A673 (cell line): ENCODE data around the gene TICRR. TPM values are rescaled to one million over a fixed set of nuclear protein-coding genes. Genes with fewer than 3 reads are reported as not detected.

Experiments used
- Bru-seq: library from RNA; stranded (reverse); fragments of 400-500 nt; gene quantifications from one replicate; lab custom pipeline; 2021; lab: Mats Ljungman, UMichigan
- BruChase-seq, 2 experiments: library from RNA; stranded (reverse); fragments of 400-500 nt; gene quantifications; one replicate each; lab custom pipeline; 2021; lab: Mats Ljungman, UMichigan
- BruUV-seq: library from RNA; stranded (reverse); fragments of 400-500 nt; replicated peaks from 2 replicates; lab custom pipeline; 2021; lab: Mats Ljungman, UMichigan
- CTCF ChIA-PET: fragments of 300-600 bp; sonication (Branson Sonifier 250); formaldehyde crosslinking; loops from one replicate; lab custom pipeline; 2022; ENCODE audit warnings: antibody characterized with exemption; lab: Charles Lee
- POLR2A ChIA-PET: fragments of 300-600 bp; sonication (Branson Sonifier 250); formaldehyde crosslinking; loops from one replicate; lab custom pipeline; 2022; ENCODE audit warnings: antibody characterized with exemption; ENCODE audit not compliant: low non-redundant PET; lab: Charles Lee
- DNase-seq: peaks from one replicate; pipeline ENCODE4 v3.0.0-alpha.2; 2015; ENCODE audit warnings: low spot score
- H3K27ac ChIP-seq: fragments of 200-600 bp; sonication (generic); 2 replicates; pipeline ENCODE4 v1.5.1; 2016; ENCODE audit warnings: mixed run types, low read depth, mild to moderate bottlenecking, mixed read lengths, antibody characterized with exemption, low read length; ENCODE audit not compliant: poor library complexity, severe bottlenecking
- H3K27me3 ChIP-seq: fragments of 200-600 bp; sonication (generic); replicated peaks from 2 replicates; pipeline ENCODE4 v1.6.1; 2017; ENCODE audit warnings: mixed run types, low read depth, mild to moderate bottlenecking, mixed read lengths, antibody characterized with exemption, low read length; ENCODE audit not compliant: insufficient read depth, poor library complexity
- H3K36me3 ChIP-seq: fragments of 200-600 bp; sonication (generic); 2 replicates; pipeline ENCODE4 v1.6.1; 2016; ENCODE audit warnings: mixed run types, mild to moderate bottlenecking, mixed read lengths, antibody characterized with exemption, low read length; ENCODE audit not compliant: insufficient read depth, poor library complexity, severe bottlenecking
- H3K4me1 ChIP-seq: fragments of 200-600 bp; sonication (generic); 2 replicates; pipeline ENCODE4 v1.6.1; 2017; ENCODE audit warnings: mixed run types, mild to moderate bottlenecking, mixed read lengths, antibody characterized with exemption, low read length; ENCODE audit not compliant: insufficient read depth, poor library complexity, severe bottlenecking
- H3K4me3 ChIP-seq: fragments of 200-600 bp; sonication (generic); 2 replicates; pipeline ENCODE4 v1.5.1; 2016; ENCODE audit warnings: low read depth, mixed run types, mild to moderate bottlenecking, mixed read lengths, low read length; ENCODE audit not compliant: poor library complexity, severe bottlenecking
- H3K9me3 ChIP-seq: fragments of 200-600 bp; sonication (generic); 2 replicates; pipeline ENCODE4 v1.6.1; 2016; ENCODE audit warnings: mixed run types, low read depth, mild to moderate bottlenecking, mixed read lengths, antibody characterized with exemption, low read length; ENCODE audit not compliant: poor library complexity, severe bottlenecking
- CTCF ChIP-seq: fragments of 300-800, 200-600 bp; sonication (generic); conservative IDR thresholded peaks from 2 replicates; pipeline ENCODE4 v1.5.1; 2017; ENCODE audit warnings: low read depth, mild to moderate bottlenecking, antibody characterized with exemption, low read length, moderate library complexity, mixed read lengths
- EZH2 ChIP-seq: fragments of 200-600 bp; sonication (generic); IDR thresholded peaks from 2 replicates; pipeline ENCODE4 v1.6.1; 2017; ENCODE audit warnings: borderline replicate concordance, low read depth, mild to moderate bottlenecking, mixed read lengths, antibody characterized with exemption, low read length; ENCODE audit not compliant: poor library complexity, severe bottlenecking
- intact Hi-C: fragments of 100-400 bp; cut with micrococcal nuclease; formaldehyde crosslinking; loops from one replicate; pipeline ENCODE4 v1.10.0; 2022; ENCODE audit not compliant: unreplicated experiment
- long read RNA-seq: library from polyadenylated mRNA; stranded (forward); transcript quantifications from one replicate; pipeline ENCODE4 v2.0.0, GENCODE V29; 2022
- total RNA-seq: library from RNA; stranded (reverse); gene quantifications from 2 replicates; pipeline ENCODE4 v1.2.3, GENCODE V29; 2021

Gene TICRR
- total RNA-seq (55.7 and 56.5 TPM in 2 replicates), Bru-seq, nascent RNA (percentile 93 among the genes with signal in this experiment), BruChase-seq, experiment 1, labeled RNA remaining after a 2-hour chase (percentile 92 among the genes with signal in this experiment), BruChase-seq, experiment 2, labeled RNA remaining after a 6-hour chase (percentile 84 among the genes with signal in this experiment)
- long read RNA-seq, full-length matches to known transcripts = 5 of 18 reads
- long read RNA-seq, partial matches to known transcripts = 9 of 18 reads
- long read RNA-seq, other reads (novel, unspliced or antisense) = 4 of 18 reads

GRCh38 chr15:89575146-89575655 lies at the start of gene TICRR:
TSS of gene TICRR (plus strand) at chr15:89575469. CDS start at chr15:89575587, 118 bp downstream.
- no peaks in the 10 kb centered on the region for H3K27me3 ChIP-seq
- peaks cover 12% of the 10 kb centered on the region for H3K4me1 ChIP-seq
- peak within 1 kb of the TSS; percentile 90 for H3K27ac ChIP-seq
- intact Hi-C loops = loop anchor here (5.0 kb wide), 2 partner anchors 37 to 238 kb away; no protein-coding TSS in a partner anchor
- TF ChIP-seq CTCF (no peak), EZH2 (no peak)
- peak; percentile 100 for DNase-seq
- H3K36me3 ChIP-seq = peaks cover 23% of the 10 kb centered on the region
- ChIA-PET POLR2A (interaction anchor here (0.6 to 0.7 kb wide), 8 partner anchors 12 to 495 kb away, joined by 3 to 11 read pairs (median 3); no protein-coding TSS in a partner anchor), CTCF (interaction anchor here (1.0 kb wide), 1 partner anchor 217 kb away, joined by 6 read pairs; no protein-coding TSS in a partner anchor)
- no TSS peak for BruUV-seq
- H3K9me3 ChIP-seq = no peaks in the 10 kb centered on the region
- peak within 1 kb of the TSS; percentile 82 for H3K4me3 ChIP-seq

- no peak for DNase-seq
- Histone ChIP-seq H3K4me3 (no peak overlapping the region), H3K27ac (no peak overlapping the region), H3K4me1 (no peaks in the 10 kb centered on the region), H3K9me3 (no peaks in the 10 kb centered on the region), H3K27me3 (no peaks in the 10 kb centered on the region), H3K36me3 (no peaks in the 10 kb centered on the region)
- no peak for TF ChIP-seq EZH2
- TF ChIP-seq CTCF = no peak
- no TSS peak for BruUV-seq
- POLR2A ChIA-PET = interaction anchor here (0.6 kb wide), 1 partner anchor 44 kb away, joined by 3 read pairs; no protein-coding TSS in a partner anchor
- intact Hi-C loops = no loop called here
- CTCF ChIA-PET = no interaction called here
Observed at GRCh38 chr15:89526181-89526580, 49.1 kb upstream of the TICRR start.

- TF ChIP-seq CTCF (no peak), EZH2 (no peak)
- H3K36me3 ChIP-seq = no peaks in the 10 kb centered on the region
- H3K27ac ChIP-seq = no peak overlapping the region
- no peaks in the 10 kb centered on the region for H3K4me1 ChIP-seq
- no peaks in the 10 kb centered on the region for H3K9me3 ChIP-seq
- POLR2A ChIA-PET = no interaction called here
- intact Hi-C loops = no loop called here
- DNase-seq = no peak
- H3K4me3 ChIP-seq = no peak overlapping the region
- H3K27me3 ChIP-seq = no peaks in the 10 kb centered on the region
- BruUV-seq = no TSS peak
- CTCF ChIA-PET = no interaction called here
Observed at GRCh38 chr15:89526601-89527441, 48.4 kb upstream of the TICRR start.
